ENCODE measurements around the gene KIF16B. TPM values are rescaled to one million over a fixed set of nuclear protein-coding genes. Genes with fewer than 3 reads are reported as not detected.

Gene KIF16B
- total and polyA plus RNA-seq, 2 donors (not counting 3 experiments of a cell fraction or from before 2014, with no cell fraction given) = 2.9 to 8.8 TPM

- dilution Hi-C loops (cut with MboI; ENCODE audit: extremely low pct_ligation_motif_present, low sequenced_read_pairs) = no loop called here
- intact Hi-C loops (cut with micrococcal nuclease) = no loop called here
- TF ChIP-seq EZH2 (IDR thresholded peaks at IDR 0.05; ENCODE audit: borderline replicate concordance, low read depth, low read length, severe bottlenecking) (no peak), MAX (IDR thresholded peaks at IDR 0.05; ENCODE audit: insufficient read depth, insufficient read length) (no peak), MYC (IDR thresholded peaks at IDR 0.05; ENCODE audit: low read depth, low read length) (no peak), POLR2AphosphoS5 (IDR thresholded peaks at IDR 0.05; ENCODE audit: insufficient read depth, low read depth, low read length) (no peak), FOS (IDR thresholded peaks at IDR 0.05; ENCODE audit: borderline replicate concordance, insufficient read depth, low read length) (no peak), JUN (IDR thresholded peaks at IDR 0.05; ENCODE audit: borderline replicate concordance, insufficient read depth, insufficient read length, low read depth) (no peak), CTCF (IDR thresholded peaks at IDR 0.05; ENCODE audit: extremely low read depth in 1 of 2, insufficient read depth in 1 of 2, low read depth in 1 of 2, low read length in 2 of 2) (no peak), GATA2 (IDR thresholded peaks at IDR 0.05; ENCODE audit: insufficient read depth, insufficient read length, low read depth, low read length) (no peak), POLR2A (IDR thresholded peaks at IDR 0.05; ENCODE audit: low read depth, low read length) (no peak)
- CTCF ChIA-PET = no interaction called here
- no peak overlapping the region for H3K4me3 ChIP-seq (replicated peaks in 1 of 3; ENCODE audit: insufficient read depth in 1 of 3, low read depth in 1 of 3, low read length in 3 of 3)
- no peaks in the 10 kb centered on the region for H4K20me1 ChIP-seq (replicated peaks; ENCODE audit: control insufficient read depth, extremely low read depth, insufficient read depth, low read length)
- H3K4me1 ChIP-seq (ENCODE audit: control insufficient read depth, extremely low read depth, insufficient read depth, low read length) = no peaks in the 10 kb centered on the region
- H3K36me3 ChIP-seq (ENCODE audit: control insufficient read depth in 2 of 2, extremely low read depth in 1 of 2, insufficient read depth in 2 of 2, low read length in 2 of 2) = no peaks in the 10 kb centered on the region
- H3K9me1 ChIP-seq (replicated peaks; ENCODE audit: control insufficient read depth, extremely low read depth, insufficient read depth, low read length) = no peaks in the 10 kb centered on the region
- no peak overlapping the region for H3K4me2 ChIP-seq (ENCODE audit: insufficient read depth, low read length)
- H3K27ac ChIP-seq (ENCODE audit: insufficient read depth, low read depth, low read length) = no peak overlapping the region
- no peaks in the 10 kb centered on the region for H3K27me3 ChIP-seq (ENCODE audit: control insufficient read depth in 2 of 2, insufficient read depth in 2 of 2, low read length in 2 of 2)
- no peaks in the 10 kb centered on the region for H3K79me2 ChIP-seq (ENCODE audit: control insufficient read depth, insufficient read depth, low read length)
- peaks cover 2% of the 10 kb centered on the region for H3K9me3 ChIP-seq (replicated peaks; ENCODE audit: control insufficient read depth, insufficient read depth, low read length)
- no TSS peak for BruUV-seq (replicated peaks)
- FAIRE-seq = no peak
- no peak for DNase-seq (ENCODE audit: low read depth, low spot score)
- H3K9ac ChIP-seq (replicated peaks; ENCODE audit: extremely low read depth, insufficient read depth, low read length) = no peak overlapping the region
- no peak overlapping the region for H2AFZ ChIP-seq (ENCODE audit: low read depth, low read length)
- POLR2A ChIA-PET = no interaction called here
Observed at GRCh38 chr20:16241911-16242310, 331.3 kb downstream of the KIF16B start.
